Astrocyte (in vitro differentiated cells and primary cell): ENCODE data around the gene FAM3B. TPM values are rescaled to one million over a fixed set of nuclear protein-coding genes. Genes with fewer than 3 reads are reported as not detected.

Experiments used
- DNase-seq: peaks from one replicate; pipeline ENCODE4 v3.0.0-alpha.2; 2010; ENCODE audit warnings: low read depth
- FAIRE-seq: peaks from 2 replicates; lab custom pipeline; 2011; peaks lifted over from hg19 to GRCh38; lab: Jason Lieb, UNC
- H2AFZ ChIP-seq: 2 replicates; pipeline ENCODE4 v1.6.0; 2012; ENCODE audit warnings: low read depth, low read length, inconsistent platforms
- H3K27ac ChIP-seq: 2 replicates; pipeline ENCODE4 v1.5.1; 2011; ENCODE audit warnings: low read depth, low read length, inconsistent platforms
- H3K27me3 ChIP-seq: 2 replicates; pipeline ENCODE4 v1.6.0; 2011; ENCODE audit warnings: low read length, inconsistent platforms; ENCODE audit not compliant: insufficient read depth
- H3K36me3 ChIP-seq: 2 replicates; pipeline ENCODE4 v1.5.1; 2011; ENCODE audit warnings: low read length, inconsistent platforms; ENCODE audit not compliant: insufficient read depth
- H3K4me1 ChIP-seq: 2 replicates; pipeline ENCODE4 v1.5.1; 2011; ENCODE audit warnings: low read length, inconsistent platforms; ENCODE audit not compliant: insufficient read depth
- H3K4me2 ChIP-seq: 2 replicates; pipeline ENCODE4 v1.6.0; 2012; ENCODE audit warnings: low read length, inconsistent platforms
- H3K4me3 ChIP-seq: 2 replicates; pipeline ENCODE4 v1.5.1; 2011; ENCODE audit warnings: low read depth, mild to moderate bottlenecking, low read length, inconsistent platforms; ENCODE audit not compliant: insufficient read depth
- H3K79me2 ChIP-seq: 2 replicates; pipeline ENCODE4 v1.6.0; 2012; ENCODE audit warnings: mild to moderate bottlenecking, low read length, inconsistent platforms; ENCODE audit not compliant: insufficient read depth
- H3K9ac ChIP-seq: 2 replicates; pipeline ENCODE4 v1.6.0; 2012; ENCODE audit warnings: mild to moderate bottlenecking, low read length, inconsistent platforms
- H3K9me3 ChIP-seq: 2 replicates; pipeline ENCODE4 v1.5.1; 2012; ENCODE audit warnings: low read depth, mild to moderate bottlenecking, low read length, inconsistent platforms; ENCODE audit not compliant: insufficient read depth
- H4K20me1 ChIP-seq: 2 replicates; pipeline ENCODE4 v1.6.0; 2012; ENCODE audit warnings: low read length, inconsistent platforms; ENCODE audit not compliant: insufficient read depth
- H3K27ac Mint-ChIP-seq: one replicate; pipeline ENCODE4 v1.8.0; 2021; ENCODE audit warnings: mild to moderate bottlenecking, mixed read lengths; ENCODE audit not compliant: unreplicated experiment
- H3K27me3 Mint-ChIP-seq: one replicate; pipeline ENCODE4 v1.8.0; 2021; ENCODE audit warnings: low read depth, mixed read lengths; ENCODE audit not compliant: unreplicated experiment
- H3K36me3 Mint-ChIP-seq: one replicate; pipeline ENCODE4 v1.8.0; 2021; ENCODE audit warnings: low read depth, mixed read lengths; ENCODE audit not compliant: unreplicated experiment
- H3K4me1 Mint-ChIP-seq: one replicate; pipeline ENCODE4 v1.8.0; 2021; ENCODE audit warnings: low read depth, mixed read lengths; ENCODE audit not compliant: unreplicated experiment
- H3K4me3 Mint-ChIP-seq: one replicate; pipeline ENCODE4 v1.8.0; 2021; ENCODE audit warnings: mild to moderate bottlenecking, moderate library complexity, mixed read lengths; ENCODE audit not compliant: unreplicated experiment
- H3K9me3 Mint-ChIP-seq: one replicate; pipeline ENCODE4 v1.8.0; 2021; ENCODE audit warnings: mild to moderate bottlenecking, mixed read lengths; ENCODE audit not compliant: unreplicated experiment
- EZH2 ChIP-seq: IDR thresholded peaks from 2 replicates; pipeline ENCODE4 v1.6.1; 2012; ENCODE audit warnings: mild to moderate bottlenecking, low read length, inconsistent platforms; ENCODE audit not compliant: insufficient read depth
- total RNA-seq: library from RNA; stranded (reverse); gene quantifications from 2 replicates; pipeline ENCODE4 v1.2.1, GENCODE V29; 2021
- TF ChIP-seq, protein P1 (sequence below): IDR thresholded peaks from 2 replicates; pipeline ENCODE4 v1.5.1; 2011; ENCODE audit warnings: low read depth, mild to moderate bottlenecking, inconsistent platforms, low read length, moderate library complexity; ENCODE audit not compliant: insufficient read depth

Gene FAM3B
- total RNA-seq, 1 donor from 2014 or later = not detected

DNA sequence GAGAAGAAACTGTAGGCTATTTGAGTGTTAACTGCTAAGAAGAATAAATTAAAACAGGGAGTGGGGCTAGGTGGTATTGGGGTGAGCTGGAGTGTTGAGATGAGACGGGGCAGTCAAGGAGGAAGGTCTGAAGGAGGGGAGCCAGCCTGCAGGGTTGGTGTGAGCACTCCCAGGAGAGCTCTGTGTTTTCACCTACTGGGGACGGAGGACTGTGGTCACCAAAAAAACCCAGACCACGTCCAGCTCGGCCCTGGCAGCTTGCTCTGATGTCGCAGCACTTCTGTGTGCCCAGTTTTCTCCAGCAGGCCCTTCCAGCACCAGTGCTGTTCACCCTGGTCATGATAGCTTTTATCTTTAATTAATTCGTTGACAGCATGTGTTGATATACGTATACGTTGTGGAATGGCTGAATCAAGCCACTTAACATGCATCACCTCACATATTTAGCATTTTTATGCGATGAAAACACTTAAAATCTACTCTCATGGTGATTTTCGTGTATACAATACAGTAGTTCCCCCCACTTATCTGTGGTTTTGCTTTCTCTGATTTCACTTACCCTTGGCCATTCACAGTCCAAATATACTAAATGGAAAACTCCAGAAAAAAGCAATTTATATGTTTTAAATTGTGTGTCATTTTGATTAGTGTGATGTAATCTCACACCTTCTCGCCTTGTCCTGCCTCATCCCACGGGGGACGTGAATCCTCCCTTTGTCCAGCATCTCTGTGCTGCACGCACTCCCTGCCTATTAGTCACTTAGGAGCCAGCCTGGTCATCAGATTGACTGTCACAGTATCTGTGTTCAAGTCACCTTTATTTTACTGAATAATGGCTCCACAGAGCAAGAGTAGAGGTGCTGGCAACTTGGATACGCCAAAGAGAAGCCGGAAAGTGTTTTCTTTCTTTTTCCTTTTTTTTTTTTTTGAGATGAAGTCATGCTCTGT, 12.3 kb downstream of the FAM3B start:
- Histone ChIP-seq H3K4me1 (peaks cover 10% of the 10 kb centered on the region), H3K79me2 (no peaks in the 10 kb centered on the region), H3K27ac (peak overlapping the region; percentile 85), H3K9me3 (no peaks in the 10 kb centered on the region), H3K4me2 (peak overlapping the region; percentile 62), H3K4me3 (no peak overlapping the region), H3K36me3 (no peaks in the 10 kb centered on the region), H4K20me1 (no peaks in the 10 kb centered on the region), H2AFZ (no peak overlapping the region), H3K27me3 (no peaks in the 10 kb centered on the region), H3K9ac (peak overlapping the region; percentile 60)
- peaks cover 10% of the 10 kb centered on the region for H3K27me3 Mint-ChIP-seq
- FAIRE-seq (no peak), DNase-seq (peak; percentile 89)
- no peak overlapping the region for H3K4me3 Mint-ChIP-seq
- H3K9me3 Mint-ChIP-seq = peaks cover 8% of the 10 kb centered on the region
- peaks cover 3% of the 10 kb centered on the region for H3K36me3 Mint-ChIP-seq
- no peak overlapping the region for H3K27ac Mint-ChIP-seq
- H3K4me1 Mint-ChIP-seq = no peaks in the 10 kb centered on the region
- TF ChIP-seq EZH2 = no peak
- TF ChIP-seq, protein P1, sequence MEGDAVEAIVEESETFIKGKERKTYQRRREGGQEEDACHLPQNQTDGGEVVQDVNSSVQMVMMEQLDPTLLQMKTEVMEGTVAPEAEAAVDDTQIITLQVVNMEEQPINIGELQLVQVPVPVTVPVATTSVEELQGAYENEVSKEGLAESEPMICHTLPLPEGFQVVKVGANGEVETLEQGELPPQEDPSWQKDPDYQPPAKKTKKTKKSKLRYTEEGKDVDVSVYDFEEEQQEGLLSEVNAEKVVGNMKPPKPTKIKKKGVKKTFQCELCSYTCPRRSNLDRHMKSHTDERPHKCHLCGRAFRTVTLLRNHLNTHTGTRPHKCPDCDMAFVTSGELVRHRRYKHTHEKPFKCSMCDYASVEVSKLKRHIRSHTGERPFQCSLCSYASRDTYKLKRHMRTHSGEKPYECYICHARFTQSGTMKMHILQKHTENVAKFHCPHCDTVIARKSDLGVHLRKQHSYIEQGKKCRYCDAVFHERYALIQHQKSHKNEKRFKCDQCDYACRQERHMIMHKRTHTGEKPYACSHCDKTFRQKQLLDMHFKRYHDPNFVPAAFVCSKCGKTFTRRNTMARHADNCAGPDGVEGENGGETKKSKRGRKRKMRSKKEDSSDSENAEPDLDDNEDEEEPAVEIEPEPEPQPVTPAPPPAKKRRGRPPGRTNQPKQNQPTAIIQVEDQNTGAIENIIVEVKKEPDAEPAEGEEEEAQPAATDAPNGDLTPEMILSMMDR = no peak

DNA sequence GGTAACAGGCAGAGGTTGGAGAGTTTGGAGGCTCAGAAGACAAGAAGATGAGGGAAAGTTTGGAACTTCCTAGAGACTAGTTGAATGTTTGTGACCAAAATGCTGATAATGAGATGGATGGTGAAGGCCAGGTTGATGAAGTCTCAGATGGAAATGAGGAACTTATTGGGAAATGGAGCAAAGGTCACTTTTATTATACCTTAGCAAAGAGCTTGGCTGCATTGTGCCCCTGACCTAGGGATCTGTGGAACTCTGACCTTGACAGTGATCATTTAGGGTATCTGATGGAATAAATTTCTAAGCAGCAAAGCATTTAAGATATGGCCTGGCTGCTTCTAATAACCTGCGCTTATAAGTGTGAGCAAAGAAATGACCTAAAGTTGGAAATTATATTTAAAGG, 17.2 kb downstream of the FAM3B start:
- no peak for FAIRE-seq

More for the DNA sequence above, 17.2 kb downstream of the FAM3B start:
- Histone ChIP-seq H3K79me2 (no peaks in the 10 kb centered on the region), H3K27ac (no peak overlapping the region), H2AFZ (no peak overlapping the region), H3K9me3 (peaks cover 2% of the 10 kb centered on the region), H3K4me3 (no peak overlapping the region), H4K20me1 (no peaks in the 10 kb centered on the region), H3K4me2 (no peak overlapping the region), H3K9ac (no peak overlapping the region), H3K4me1 (peaks cover 6% of the 10 kb centered on the region), H3K36me3 (no peaks in the 10 kb centered on the region), H3K27me3 (no peaks in the 10 kb centered on the region)
- DNase-seq = no peak
- H3K4me3 Mint-ChIP-seq = no peak overlapping the region
- no peaks in the 10 kb centered on the region for H3K4me1 Mint-ChIP-seq
- TF ChIP-seq, protein P1 = no peak
- no peak for TF ChIP-seq EZH2
- H3K27me3 Mint-ChIP-seq = peaks cover 10% of the 10 kb centered on the region
- peaks cover 3% of the 10 kb centered on the region for H3K36me3 Mint-ChIP-seq
- no peak overlapping the region for H3K27ac Mint-ChIP-seq
- H3K9me3 Mint-ChIP-seq = peaks cover 17% of the 10 kb centered on the region
